H1 (cell line): Measurements from ENCODE around the gene FGD6. TPM values are rescaled to one million over a fixed set of nuclear protein-coding genes. Genes with fewer than 3 reads are reported as not detected.

Experiments
- CTCF ChIA-PET: fragments of 300-600 bp; sonication (Branson Sonifier 250); formaldehyde crosslinking; loops from one replicate; lab custom pipeline; 2021; ENCODE audit not compliant: partially characterized antibody; lab: Charles Lee
- POLR2A ChIA-PET: fragments of 300-600 bp; sonication (Branson Sonifier 250); formaldehyde crosslinking; loops from one replicate; lab custom pipeline; 2021; ENCODE audit warnings: inconsistent platforms; ENCODE audit not compliant: partially characterized antibody; lab: Charles Lee
- DNase-seq, 2 experiments: peaks; one replicate each; pipeline versions ENCODE4 v3.0.0 to v3.0.0-alpha.2; 2010 to 2022; ENCODE audit warnings: low spot score in 2 of 2, low read depth in 1 of 2, mixed read lengths in 1 of 2
- FAIRE-seq: peaks from 2 replicates; lab custom pipeline; 2011; peaks lifted over from hg19 to GRCh38; lab: Jason Lieb, UNC
- H2AFZ ChIP-seq: 2 replicates; pipeline ENCODE4 v1.8.1; 2012; ENCODE audit warnings: low read length, inconsistent platforms
- H2AK5ac ChIP-seq: 2 replicates; pipeline ENCODE4 v1.6.1; 2013; ENCODE audit warnings: low read depth, low read length
- H2BK120ac ChIP-seq: replicated peaks from 2 replicates; pipeline ENCODE3; 2013; ENCODE audit warnings: low read depth, low read length, inconsistent platforms
- H2BK12ac ChIP-seq: 2 replicates; pipeline ENCODE4 v1.6.1; 2013; ENCODE audit warnings: low read depth, low read length
- H2BK15ac ChIP-seq: 2 replicates; pipeline ENCODE4 v1.6.1; 2013; ENCODE audit warnings: low read length
- H2BK20ac ChIP-seq: 2 replicates; pipeline ENCODE4 v1.6.1; 2013; ENCODE audit warnings: low read length
- H2BK5ac ChIP-seq: 2 replicates; pipeline ENCODE4 v1.6.1; 2013; ENCODE audit warnings: low read depth, low read length
- H3K14ac ChIP-seq: 2 replicates; pipeline ENCODE4 v1.6.1; 2013; ENCODE audit warnings: inconsistent platforms; ENCODE audit not compliant: insufficient read length
- H3K18ac ChIP-seq: 2 replicates; pipeline ENCODE4 v1.6.1; 2013; ENCODE audit warnings: low read length; ENCODE audit errors: extremely low read depth
- H3K23ac ChIP-seq: 2 replicates; pipeline ENCODE4 v1.6.1; 2013; ENCODE audit warnings: inconsistent platforms; ENCODE audit not compliant: insufficient read length
- H3K23me2 ChIP-seq: 2 replicates; pipeline ENCODE4 v1.6.1; 2013; ENCODE audit warnings: low read depth, low read length
- H3K27ac ChIP-seq: 2 replicates; pipeline ENCODE4 v1.6.1; 2011; ENCODE audit warnings: low read depth, low read length, inconsistent platforms
- H3K27me3 ChIP-seq, 4 experiments: replicated peaks in 1 of 4; 1 replicate in 1 of 4; 2 replicates in 3 of 4; pipeline versions ENCODE4 v1.6.1 to v1.8.1; 2011 to 2013; ENCODE audit warnings: low read length in 3 of 4, mild to moderate bottlenecking in 3 of 4, inconsistent platforms in 2 of 4, mixed read lengths in 2 of 4, moderate library complexity in 1 of 4; ENCODE audit not compliant: control insufficient read depth in 3 of 4, insufficient read depth in 3 of 4; ENCODE audit errors: extremely low read depth in 1 of 4
- H3K36me3 ChIP-seq, 4 experiments: 2 replicates each; pipeline versions ENCODE4 v1.6.1 to v1.8.1; 2011 to 2013; ENCODE audit warnings: mild to moderate bottlenecking in 4 of 4, low read length in 3 of 4, moderate library complexity in 2 of 4, control low read depth in 1 of 4, inconsistent platforms in 1 of 4; ENCODE audit not compliant: insufficient read depth in 4 of 4, control insufficient read depth in 2 of 4
- H3K4ac ChIP-seq: replicated peaks from 2 replicates; pipeline ENCODE3; 2013; ENCODE audit warnings: low read length, low read depth, mixed read lengths, inconsistent platforms; ENCODE audit not compliant: insufficient read length
- H3K4me1 ChIP-seq, 4 experiments: replicated peaks in 1 of 4; 1 replicate in 1 of 4; 2 replicates in 3 of 4; pipeline versions ENCODE4 v1.6.1 to v1.8.1; 2011 to 2013; ENCODE audit warnings: low read length in 3 of 4, inconsistent platforms in 2 of 4, mixed read lengths in 1 of 4; ENCODE audit not compliant: insufficient read depth in 4 of 4, control insufficient read depth in 3 of 4
- H3K4me2 ChIP-seq, 2 experiments: 2 replicates each; pipeline versions ENCODE4 v1.6.1 to v1.8.1; 2011 to 2013; ENCODE audit warnings: low read depth in 2 of 2, low read length in 2 of 2, control low read depth in 1 of 2, inconsistent platforms in 1 of 2, mild to moderate bottlenecking in 1 of 2; ENCODE audit not compliant: insufficient read depth in 1 of 2
- H3K4me3 ChIP-seq, 4 experiments: fragments of 200-600, 300-600 bp in 1 of 4; sonication (generic), shearing (Covaris generic), sonication (Bioruptor Twin) in 1 of 4; 2 replicates each; pipeline versions ENCODE4 v1.5.1 to v1.8.1; 2011 to 2016; ENCODE audit warnings: low read length in 4 of 4, low read depth in 3 of 4, control low read depth in 2 of 4, inconsistent platforms in 2 of 4, mild to moderate bottlenecking in 2 of 4, mixed read lengths in 1 of 4, moderate library complexity in 1 of 4; ENCODE audit not compliant: insufficient read depth in 2 of 4; ENCODE audit errors: extremely low read depth in 1 of 4
- H3K56ac ChIP-seq: replicated peaks from 2 replicates; pipeline ENCODE3; 2013; ENCODE audit warnings: low read depth, mild to moderate bottlenecking, mixed read lengths, low read length, inconsistent platforms; ENCODE audit not compliant: insufficient read length
- H3K79me1 ChIP-seq: 2 replicates; pipeline ENCODE4 v1.6.1; 2013; ENCODE audit warnings: low read depth, low read length, control low read depth
- H3K79me2 ChIP-seq, 2 experiments: 2 replicates each; pipeline versions ENCODE4 v1.6.1 to v1.8.1; 2012 to 2013; ENCODE audit warnings: low read length in 2 of 2, mild to moderate bottlenecking in 2 of 2, inconsistent platforms in 1 of 2; ENCODE audit not compliant: insufficient read depth in 2 of 2, control insufficient read depth in 1 of 2
- H3K9ac ChIP-seq, 4 experiments: replicated peaks in 1 of 4; 1 replicate in 1 of 4; 2 replicates in 3 of 4; pipeline versions ENCODE4 v1.6.1 to v1.8.1; 2011 to 2013; ENCODE audit warnings: low read depth in 3 of 4, low read length in 3 of 4, control low read depth in 2 of 4, mild to moderate bottlenecking in 2 of 4, moderate library complexity in 2 of 4, inconsistent platforms in 1 of 4; ENCODE audit errors: extremely low read depth in 1 of 4
- H3K9me3 ChIP-seq, 2 experiments: 2 replicates each; pipeline versions ENCODE4 v1.6.1 to v1.8.1; 2012 to 2013; ENCODE audit warnings: mild to moderate bottlenecking in 2 of 2, moderate library complexity in 2 of 2, control low read depth in 1 of 2, inconsistent platforms in 1 of 2, low read depth in 1 of 2, low read length in 1 of 2, mixed read lengths in 1 of 2; ENCODE audit not compliant: insufficient read depth in 2 of 2
- H4K20me1 ChIP-seq, 2 experiments: replicated peaks in 1 of 2; 2 replicates each; pipeline versions ENCODE3 to v1.8.1; 2011 to 2013; ENCODE audit warnings: inconsistent platforms in 2 of 2, low read length in 2 of 2, mild to moderate bottlenecking in 1 of 2; ENCODE audit not compliant: insufficient read depth in 2 of 2, control insufficient read depth in 1 of 2
- H4K5ac ChIP-seq: 2 replicates; pipeline ENCODE4 v1.6.1; 2013; ENCODE audit warnings: low read length, low read depth, mixed read lengths, inconsistent platforms; ENCODE audit not compliant: insufficient read length
- H4K8ac ChIP-seq: 2 replicates; pipeline ENCODE4 v1.8.0; 2013; ENCODE audit warnings: mild to moderate bottlenecking, moderate library complexity, low read length, inconsistent platforms; ENCODE audit not compliant: insufficient read depth; ENCODE audit errors: extremely low read depth
- H4K91ac ChIP-seq: replicated peaks from 2 replicates; pipeline ENCODE3; 2013; ENCODE audit warnings: low read length, mixed read lengths, inconsistent platforms; ENCODE audit not compliant: insufficient read length
- CBX5 ChIP-seq: fragments of 300-800, 300-1000 bp; sonication (generic); IDR thresholded peaks from 2 replicates; pipeline ENCODE4 v1.7.1; 2016; ENCODE audit warnings: antibody characterized with exemption, low read length, low read depth
- HDAC2 ChIP-seq, 2 experiments: fragments of 300-600 bp in 1 of 2; sonication (generic) in 1 of 2; IDR thresholded peaks; 2 replicates each; pipeline ENCODE4 v1.6.1; 2011 to 2012; ENCODE audit warnings: low read depth in 2 of 2, low read length in 2 of 2, mild to moderate bottlenecking in 2 of 2, moderate library complexity in 2 of 2, borderline replicate concordance in 1 of 2, inconsistent platforms in 1 of 2
- SP4 ChIP-seq: IDR thresholded peaks from 2 replicates; pipeline ENCODE4 v1.6.1; 2012; ENCODE audit warnings: low read length, inconsistent platforms
- YY1 ChIP-seq: IDR thresholded peaks from 2 replicates; pipeline ENCODE4 v1.6.1; 2011; ENCODE audit warnings: low read depth, mild to moderate bottlenecking, low read length
- polyA plus RNA-seq, 7 experiments: library from polyadenylated mRNA; depleted of rRNA in 3 of 7; stranded (reverse) in 5 of 7; unstranded in 2 of 7; fragments of >200 nt in 5 of 7; fragments of 200-250 nt in 2 of 7; gene quantifications; 1 replicate in 5 of 7; 2 replicates in 1 of 7; 4 replicates in 1 of 7; pipeline versions ENCODE4 v1.2.1 to v1.2.3, GENCODE V29; 2011 to 2013; ENCODE audit warnings: missing spikeins in 2 of 7, mixed read lengths in 2 of 7
- total RNA-seq: library from RNA; stranded (reverse); fragmentation: NEBNext Ultra II Directional; extraction: Animal tissue kit (Norgen Biotek cat#: 25700); gene quantifications from 2 replicates; pipeline ENCODE4 v1.2.1, GENCODE V29; 2021
- TF ChIP-seq, protein P1 (sequence below): IDR thresholded peaks from 2 replicates; pipeline ENCODE4 v1.6.1; 2012; ENCODE audit warnings: inconsistent platforms
- TF ChIP-seq, protein P2 (sequence below), 3 experiments: IDR thresholded peaks; 1 replicate in 2 of 3; 2 replicates in 1 of 3; pipeline versions ENCODE4 v1.5.1 to v1.6.1; 2011; ENCODE audit warnings: low read length in 3 of 3, mild to moderate bottlenecking in 3 of 3, inconsistent platforms in 2 of 3, low read depth in 1 of 3, moderate library complexity in 1 of 3; ENCODE audit not compliant: insufficient read depth in 1 of 3; ENCODE audit errors: control extremely low read depth in 1 of 3

The FGD6 gene
- total and polyA plus RNA-seq, 2 of the 8 experiments (the other 6 are each of a cell fraction or from before 2014, with no cell fraction given): 12.2 to 24.3 TPM

DNA sequence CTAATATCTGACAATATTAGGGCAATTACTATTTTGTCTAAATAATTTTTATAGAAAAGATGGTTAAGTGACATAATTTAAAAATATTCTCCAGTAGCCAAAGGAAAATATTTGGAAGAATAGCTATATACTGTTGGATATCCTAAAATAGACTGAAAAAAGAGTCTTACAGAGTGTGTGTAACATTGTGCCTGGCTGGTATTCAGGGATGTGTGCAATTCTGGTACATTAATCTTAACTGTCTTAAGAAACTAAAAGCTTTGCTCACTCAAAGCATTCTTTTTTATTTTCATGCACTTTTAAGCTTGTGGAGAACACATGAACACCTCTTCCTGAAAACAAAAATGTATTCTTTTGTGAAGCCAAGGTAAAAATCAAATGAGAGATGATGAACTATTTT is 133.8 kb downstream of the FGD6 start:
- Histone ChIP-seq H3K79me2 (no peaks in the 10 kb centered on the region), H3K4ac (no peak overlapping the region), H3K9me3 (no peaks in the 10 kb centered on the region), H3K4me2 (no peak overlapping the region), H4K5ac (no peak overlapping the region), H3K23me2 (no peaks in the 10 kb centered on the region), H3K14ac (no peak overlapping the region), H3K36me3 (peaks cover 0 to 15% (median 4%) of the 10 kb centered on the region in 4 experiments; a peak in 4 of 8 replicates), H3K9ac (no peak overlapping the region), H4K91ac (no peak overlapping the region), H2AFZ (no peak overlapping the region), H2BK20ac (no peak overlapping the region), H3K4me1 (no peaks in the 10 kb centered on the region), H2BK15ac (no peak overlapping the region), H3K79me1 (no peaks in the 10 kb centered on the region), H3K27ac (no peak overlapping the region), H2BK5ac (no peak overlapping the region), H3K27me3 (no peaks in the 10 kb centered on the region), H2AK5ac (no peak overlapping the region), H2BK120ac (no peak overlapping the region), H3K4me3 (no peak overlapping the region), H3K18ac (no peak overlapping the region), H3K56ac (no peak overlapping the region), H2BK12ac (no peak overlapping the region), H4K20me1 (no peaks in the 10 kb centered on the region), H4K8ac (no peak overlapping the region), H3K23ac (no peak overlapping the region)
- DNase-seq (no peak), FAIRE-seq (no peak)
- CTCF ChIA-PET: interaction anchor here (0.6 to 1.8 kb wide), 2 partner anchors 10 to 143 kb away, joined by 4 to 9 read pairs; partner anchors contain the start of gene NR2C1
- POLR2A ChIA-PET: interaction anchor here (1.0 to 1.8 kb wide), 2 partner anchors 10 to 95 kb away, joined by 3 to 8 read pairs; partner anchors contain the start of gene NR2C1
- TF ChIP-seq, protein P1, sequence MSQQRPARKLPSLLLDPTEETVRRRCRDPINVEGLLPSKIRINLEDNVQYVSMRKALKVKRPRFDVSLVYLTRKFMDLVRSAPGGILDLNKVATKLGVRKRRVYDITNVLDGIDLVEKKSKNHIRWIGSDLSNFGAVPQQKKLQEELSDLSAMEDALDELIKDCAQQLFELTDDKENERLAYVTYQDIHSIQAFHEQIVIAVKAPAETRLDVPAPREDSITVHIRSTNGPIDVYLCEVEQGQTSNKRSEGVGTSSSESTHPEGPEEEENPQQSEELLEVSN: no peak
- TF ChIP-seq SP4 (no peak), HDAC2 (IDR thresholded peaks at IDR 0.05; ENCODE audit: borderline replicate concordance in 1 of 2, low read depth in 2 of 2, low read length in 2 of 2) (no peak), YY1 (no peak), CBX5 (no peak)
- TF ChIP-seq, protein P2, sequence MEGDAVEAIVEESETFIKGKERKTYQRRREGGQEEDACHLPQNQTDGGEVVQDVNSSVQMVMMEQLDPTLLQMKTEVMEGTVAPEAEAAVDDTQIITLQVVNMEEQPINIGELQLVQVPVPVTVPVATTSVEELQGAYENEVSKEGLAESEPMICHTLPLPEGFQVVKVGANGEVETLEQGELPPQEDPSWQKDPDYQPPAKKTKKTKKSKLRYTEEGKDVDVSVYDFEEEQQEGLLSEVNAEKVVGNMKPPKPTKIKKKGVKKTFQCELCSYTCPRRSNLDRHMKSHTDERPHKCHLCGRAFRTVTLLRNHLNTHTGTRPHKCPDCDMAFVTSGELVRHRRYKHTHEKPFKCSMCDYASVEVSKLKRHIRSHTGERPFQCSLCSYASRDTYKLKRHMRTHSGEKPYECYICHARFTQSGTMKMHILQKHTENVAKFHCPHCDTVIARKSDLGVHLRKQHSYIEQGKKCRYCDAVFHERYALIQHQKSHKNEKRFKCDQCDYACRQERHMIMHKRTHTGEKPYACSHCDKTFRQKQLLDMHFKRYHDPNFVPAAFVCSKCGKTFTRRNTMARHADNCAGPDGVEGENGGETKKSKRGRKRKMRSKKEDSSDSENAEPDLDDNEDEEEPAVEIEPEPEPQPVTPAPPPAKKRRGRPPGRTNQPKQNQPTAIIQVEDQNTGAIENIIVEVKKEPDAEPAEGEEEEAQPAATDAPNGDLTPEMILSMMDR (IDR thresholded peaks at IDR 0.05; ENCODE audit: control extremely low read depth in 1 of 3, insufficient read depth in 1 of 3, low read depth in 1 of 3, low read length in 3 of 3): no peak
